ENCODE results near the gene ADSS1.

Gene ADSS1

DNA sequence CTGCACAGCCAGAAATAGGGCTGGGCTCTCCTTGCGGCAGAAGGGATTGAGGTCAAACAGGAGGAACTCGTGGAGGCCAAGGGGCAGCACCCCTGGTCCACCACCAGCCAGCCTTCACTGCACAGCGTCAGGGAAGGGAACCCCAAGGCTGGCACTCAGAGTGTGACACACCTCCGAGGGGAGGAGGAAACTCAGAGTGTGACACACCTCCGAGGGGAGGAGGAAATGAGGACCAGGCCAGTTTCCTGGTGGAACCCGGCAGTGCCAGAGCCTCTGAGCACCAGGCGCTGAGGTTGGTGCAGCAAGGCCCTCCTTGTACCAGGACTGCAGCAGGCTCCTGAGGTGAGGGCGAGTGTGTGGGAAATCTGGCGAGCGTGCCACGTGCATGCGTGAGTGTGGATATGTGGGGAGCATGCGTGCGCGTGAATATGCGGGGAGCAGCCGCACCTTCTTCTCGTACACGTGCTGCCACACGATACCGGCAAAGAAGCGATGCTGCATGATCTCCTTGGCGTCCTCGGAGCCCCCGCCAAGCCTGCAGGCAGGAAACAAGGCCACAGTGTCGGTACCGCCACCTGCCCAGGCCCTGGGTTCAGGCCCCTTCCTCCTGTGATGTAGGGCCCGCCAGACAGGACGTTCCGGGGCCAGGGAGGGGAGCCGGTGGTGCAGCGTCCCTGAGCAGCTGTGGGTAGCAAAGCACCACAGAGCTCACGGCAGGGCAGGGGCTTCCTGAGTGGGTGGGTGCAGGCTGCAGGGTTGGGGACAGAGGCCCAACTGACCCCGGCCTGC lies 48.1 kb downstream of the ADSS1 start:
- H3K18ac ChIP-seq (ENCODE audit: low read depth in 1 of 2, low read length in 2 of 2), result no peak overlapping the region
- H3K23ac ChIP-seq (ENCODE audit: low read length in 2 of 2), result no peak overlapping the region
- H2BK15ac ChIP-seq (ENCODE audit: low read depth, poor library complexity, severe bottlenecking), result no peak overlapping the region
- no peak overlapping the region for H3K4me3 ChIP-seq (ENCODE audit: insufficient read depth in 1 of 2, low read depth in 1 of 2, low read length in 2 of 2)
- H3K4ac ChIP-seq (ENCODE audit: low read depth in 1 of 2, low read length in 2 of 2), result no peak overlapping the region
- no peak overlapping the region for H2BK120ac ChIP-seq (ENCODE audit: low read depth, low read length)
- peaks cover 16% of the 10 kb centered on the region for H3K4me1 ChIP-seq (ENCODE audit: control insufficient read depth, insufficient read depth, low read depth, low read length)
- H2AK5ac ChIP-seq (ENCODE audit: low read length, severe bottlenecking), result no peak overlapping the region
- H3K4me2 ChIP-seq (ENCODE audit: low read length, poor library complexity, severe bottlenecking), result no peak overlapping the region
- no peak overlapping the region for H2AFZ ChIP-seq (ENCODE audit: low read depth, low read length)
- no peak overlapping the region for H2BK5ac ChIP-seq (ENCODE audit: low read depth, low read length, poor library complexity, severe bottlenecking)
- peaks cover 19% of the 10 kb centered on the region for H3K79me1 ChIP-seq (replicated peaks; ENCODE audit: low read length, poor library complexity, severe bottlenecking)
- H3K36me3 ChIP-seq (ENCODE audit: control insufficient read depth in 1 of 2, insufficient read depth in 2 of 2, low read depth in 1 of 2, low read length in 2 of 2), result peaks cover 49 to 82% of the 10 kb centered on the region in 2 experiments
- H3K27me3 ChIP-seq (ENCODE audit: control insufficient read depth in 1 of 2, insufficient read depth in 1 of 2, low read length in 2 of 2), result no peaks in the 10 kb centered on the region
- H3K27ac ChIP-seq (ENCODE audit: low read length, poor library complexity, severe bottlenecking), result no peak overlapping the region
- no peaks in the 10 kb centered on the region for H3K9me3 ChIP-seq (ENCODE audit: control insufficient read depth, low read length)
- H3K9ac ChIP-seq (ENCODE audit: low read length), result no peak overlapping the region
- H4K91ac ChIP-seq (ENCODE audit: low read length), result no peak overlapping the region
- DNase-seq, result no peak
- no peak overlapping the region for H4K8ac ChIP-seq (ENCODE audit: low read length)
- H3K14ac ChIP-seq (ENCODE audit: low read length in 2 of 2), result no peak overlapping the region
- no peak overlapping the region for H2BK12ac ChIP-seq (ENCODE audit: low read length in 2 of 2)
- WGBS, result 97% methylated on average over 34 of the region's 34 CpGs

DNA sequence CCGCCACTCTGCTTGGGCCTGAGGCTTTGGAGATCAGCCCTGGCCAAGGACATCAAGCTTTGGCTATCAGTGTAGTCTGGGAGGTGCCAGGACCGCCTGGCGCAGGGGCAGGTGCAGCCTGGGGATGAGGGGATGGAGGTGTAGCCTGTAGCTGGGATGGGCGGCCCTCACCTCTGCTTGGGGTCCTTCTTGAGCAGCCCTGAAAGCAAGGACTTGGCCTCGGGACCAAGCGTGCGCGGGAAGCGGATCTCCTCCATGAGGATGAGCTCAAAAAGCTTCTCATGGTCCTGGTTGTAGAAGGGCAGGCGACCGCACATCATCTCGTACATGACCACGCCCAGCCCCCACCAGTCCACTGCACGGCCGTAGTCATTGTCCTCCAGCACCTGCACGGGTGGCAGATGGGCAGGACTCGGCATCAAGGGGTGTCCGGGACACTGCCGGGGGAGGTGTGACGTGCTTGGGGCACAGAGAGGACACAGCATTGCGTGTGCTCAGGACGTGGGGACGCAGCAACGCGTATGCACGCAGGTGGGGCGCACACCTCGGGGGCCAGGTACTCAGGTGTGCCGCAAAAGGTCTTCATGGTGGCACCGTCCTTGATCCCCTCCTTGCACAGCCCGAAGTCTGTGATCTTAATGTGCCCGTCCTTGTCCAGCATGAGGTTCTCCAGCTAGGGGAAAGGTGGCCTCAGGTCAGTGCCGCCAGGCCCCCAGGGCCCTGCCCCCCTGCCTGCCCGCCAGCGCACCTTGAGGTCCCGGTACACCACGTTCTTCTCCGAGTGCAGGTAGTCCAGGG lies 48.9 kb downstream of the ADSS1 start:
- Histone ChIP-seq H3K4me1 (ENCODE audit: control insufficient read depth, insufficient read depth, low read depth, low read length) (peaks cover 24% of the 10 kb centered on the region), H2AFZ (ENCODE audit: low read depth, low read length) (no peak overlapping the region), H3K23ac (ENCODE audit: low read length in 2 of 2) (no peak overlapping the region), H3K9me3 (ENCODE audit: control insufficient read depth, low read length) (no peaks in the 10 kb centered on the region), H2BK12ac (ENCODE audit: low read length in 2 of 2) (no peak overlapping the region), H4K8ac (ENCODE audit: low read length) (no peak overlapping the region), H3K36me3 (ENCODE audit: control insufficient read depth in 1 of 2, insufficient read depth in 2 of 2, low read depth in 1 of 2, low read length in 2 of 2) (peaks cover 51 to 89% of the 10 kb centered on the region in 2 experiments), H3K4ac (ENCODE audit: low read depth in 1 of 2, low read length in 2 of 2) (no peak overlapping the region), H3K27me3 (ENCODE audit: control insufficient read depth in 1 of 2, insufficient read depth in 1 of 2, low read length in 2 of 2) (no peaks in the 10 kb centered on the region), H3K4me2 (ENCODE audit: low read length, poor library complexity, severe bottlenecking) (no peak overlapping the region), H3K79me1 (replicated peaks; ENCODE audit: low read length, poor library complexity, severe bottlenecking) (peaks cover 23% of the 10 kb centered on the region), H2AK5ac (ENCODE audit: low read length, severe bottlenecking) (no peak overlapping the region), H3K9ac (ENCODE audit: low read length) (no peak overlapping the region), H2BK120ac (ENCODE audit: low read depth, low read length) (no peak overlapping the region), H4K91ac (ENCODE audit: low read length) (no peak overlapping the region), H2BK5ac (ENCODE audit: low read depth, low read length, poor library complexity, severe bottlenecking) (no peak overlapping the region), H2BK15ac (ENCODE audit: low read depth, poor library complexity, severe bottlenecking) (no peak overlapping the region), H3K14ac (ENCODE audit: low read length in 2 of 2) (no peak overlapping the region), H3K18ac (ENCODE audit: low read depth in 1 of 2, low read length in 2 of 2) (no peak overlapping the region), H3K4me3 (ENCODE audit: insufficient read depth in 1 of 2, low read depth in 1 of 2, low read length in 2 of 2) (no peak overlapping the region), H3K27ac (ENCODE audit: low read length, poor library complexity, severe bottlenecking) (no peak overlapping the region)
- no peak for DNase-seq
- WGBS, result 97% methylated on average over 38 of the region's 38 CpGs

DNA sequence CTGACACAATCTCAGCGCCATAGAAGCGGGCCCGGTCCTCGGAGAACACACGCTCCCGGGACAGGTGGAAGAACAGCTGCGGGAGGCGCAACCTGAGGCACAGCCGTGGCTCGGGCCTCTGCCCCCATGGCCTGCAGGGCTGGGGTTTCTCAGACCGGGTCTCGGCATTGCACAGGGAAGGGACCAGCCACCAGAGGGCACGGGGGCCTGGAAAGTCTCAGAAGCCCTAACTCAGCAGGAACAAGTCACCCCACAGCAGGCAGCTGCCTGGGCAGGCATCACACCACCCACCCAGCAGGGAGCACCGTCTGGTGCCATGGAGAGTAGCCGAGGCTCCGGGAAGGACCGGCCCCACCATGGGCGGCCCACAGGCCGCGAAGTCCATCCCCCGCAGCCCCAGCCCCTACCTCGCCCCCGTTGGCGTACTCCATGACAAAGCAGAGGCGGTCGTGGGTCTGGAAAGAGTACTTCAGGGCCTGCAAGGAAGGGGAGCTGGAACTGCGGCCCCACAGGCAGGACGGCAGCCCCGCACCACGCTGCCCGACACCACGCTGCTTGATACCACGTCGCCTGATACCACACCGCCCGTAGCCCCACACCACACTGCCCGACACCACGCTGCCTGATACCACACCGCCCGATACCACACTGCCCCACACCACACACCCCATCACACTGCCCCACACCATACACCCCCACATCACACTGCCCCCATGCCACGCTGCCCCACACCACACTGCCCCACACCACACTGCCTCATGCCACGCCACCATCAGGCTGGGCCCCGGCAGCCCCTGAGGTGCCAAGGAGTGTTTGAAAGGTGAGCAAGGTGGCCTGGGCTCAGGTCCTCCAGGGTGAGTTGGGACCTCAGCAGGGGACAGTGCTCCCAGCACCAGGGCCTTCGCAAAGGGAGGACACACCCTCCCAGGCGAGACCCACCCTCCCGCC lies 49.8 kb downstream of the ADSS1 start:
- peak overlapping the region; percentile 56 for H4K91ac ChIP-seq (ENCODE audit: low read length)
- H4K8ac ChIP-seq (ENCODE audit: low read length), result no peak overlapping the region
- peaks cover 23% of the 10 kb centered on the region for H3K4me1 ChIP-seq (ENCODE audit: control insufficient read depth, insufficient read depth, low read depth, low read length)
- H3K4ac ChIP-seq (ENCODE audit: low read depth in 1 of 2, low read length in 2 of 2), result no peak overlapping the region
- no peak overlapping the region for H2AK5ac ChIP-seq (ENCODE audit: low read length, severe bottlenecking)
- no peaks in the 10 kb centered on the region for H3K9me3 ChIP-seq (ENCODE audit: control insufficient read depth, low read length)
- H3K4me3 ChIP-seq (ENCODE audit: insufficient read depth in 1 of 2, low read depth in 1 of 2, low read length in 2 of 2), result no peak overlapping the region
- H3K4me2 ChIP-seq (ENCODE audit: low read length, poor library complexity, severe bottlenecking), result no peak overlapping the region
- no peak overlapping the region for H2BK12ac ChIP-seq (ENCODE audit: low read length in 2 of 2)
- H2BK15ac ChIP-seq (ENCODE audit: low read depth, poor library complexity, severe bottlenecking), result no peak overlapping the region
- no peak overlapping the region for H3K14ac ChIP-seq (ENCODE audit: low read length in 2 of 2)
- H3K27ac ChIP-seq (ENCODE audit: low read length, poor library complexity, severe bottlenecking), result no peak overlapping the region
- no peak overlapping the region for H3K23ac ChIP-seq (ENCODE audit: low read length in 2 of 2)
- WGBS, result 97% methylated on average over 46 of the region's 46 CpGs
- peaks cover 25% of the 10 kb centered on the region for H3K79me1 ChIP-seq (replicated peaks; ENCODE audit: low read length, poor library complexity, severe bottlenecking)
- no peak for DNase-seq
- no peak overlapping the region for H3K9ac ChIP-seq (ENCODE audit: low read length)
- H3K18ac ChIP-seq (ENCODE audit: low read depth in 1 of 2, low read length in 2 of 2), result no peak overlapping the region
- no peak overlapping the region for H2BK120ac ChIP-seq (ENCODE audit: low read depth, low read length)
- H2AFZ ChIP-seq (ENCODE audit: low read depth, low read length), result no peak overlapping the region
- H2BK5ac ChIP-seq (ENCODE audit: low read depth, low read length, poor library complexity, severe bottlenecking), result no peak overlapping the region
- peaks cover 51 to 95% of the 10 kb centered on the region in 2 experiments for H3K36me3 ChIP-seq (ENCODE audit: control insufficient read depth in 1 of 2, insufficient read depth in 2 of 2, low read depth in 1 of 2, low read length in 2 of 2)
- H3K27me3 ChIP-seq (ENCODE audit: control insufficient read depth in 1 of 2, insufficient read depth in 1 of 2, low read length in 2 of 2), result no peaks in the 10 kb centered on the region

Data from mesenchymal stem cell (in vitro differentiated cells and primary cell).